Stimulated activated CD8-positive, alpha-beta memory T cell treated with anti-CD3 and anti-CD28 coated beads, Interleukin-12 subunit alpha, Interleukin-12 subunit beta, amount 100 ng/mL, for 24 hours (primary cell): ENCODE data around the gene GLG1.
"Not testable (repeated sequence)": the region's sequence is repeated elsewhere in the genome, so short reads cannot be mapped to it uniquely, and the experiment has no call there.

Source experiments
- DNase-seq: peaks from one replicate; pipeline ENCODE4 v3.0.0-alpha.2; 2020; ENCODE audit errors: extremely low read depth

Gene GLG1

GRCh38 chr16:74575175-74575806, 31.6 kb downstream of the GLG1 start:
- DNase-seq: no peak

GRCh38 chr16:74574146-74574545, 32.8 kb downstream of the GLG1 start:
- DNase-seq: no peak

- no peak for DNase-seq
Measured at GRCh38 chr16:74573622-74574021, 33.3 kb downstream of the GLG1 start.

- DNase-seq: no peak
Measured at GRCh38 chr16:74570412-74571301, 36.3 kb downstream of the GLG1 start.

GRCh38 chr16:74568961-74569631, 37.8 kb downstream of the GLG1 start:
- no peak for DNase-seq

- DNase-seq: no peak
Measured at GRCh38 chr16:74567901-74568300, 39.0 kb downstream of the GLG1 start.

GRCh38 chr16:74565378-74565777, 41.5 kb downstream of the GLG1 start:
- no peak for DNase-seq

GRCh38 chr16:74564451-74564984, 42.4 kb downstream of the GLG1 start:
- no peak for DNase-seq

GRCh38 chr16:74563828-74564263, 43.1 kb downstream of the GLG1 start:
- no peak for DNase-seq

GRCh38 chr16:74562117-74562516, 44.8 kb downstream of the GLG1 start:
- no peak for DNase-seq

GRCh38 chr16:74561626-74562025, 45.3 kb downstream of the GLG1 start:
- no peak for DNase-seq

- no peak for DNase-seq
Measured at GRCh38 chr16:74560912-74561311, 46.0 kb downstream of the GLG1 start.

GRCh38 chr16:74558873-74559272, 48.0 kb downstream of the GLG1 start:
- no peak for DNase-seq

- no peak for DNase-seq
Measured at GRCh38 chr16:74557275-74557674, 49.6 kb downstream of the GLG1 start.

- no peak for DNase-seq
Measured at GRCh38 chr16:74556375-74556922, 50.5 kb downstream of the GLG1 start.

GRCh38 chr16:74552357-74552756, 54.6 kb downstream of the GLG1 start:
- not testable (repeated sequence) for DNase-seq

- DNase-seq: not testable (repeated sequence)
Measured at GRCh38 chr16:74550227-74551019, 56.5 kb downstream of the GLG1 start.

GRCh38 chr16:74546112-74546511, 60.8 kb downstream of the GLG1 start:
- not testable (repeated sequence) for DNase-seq

- not testable (repeated sequence) for DNase-seq
Measured at GRCh38 chr16:74542911-74543578, 63.9 kb downstream of the GLG1 start.

GRCh38 chr16:74540663-74541062, 66.3 kb downstream of the GLG1 start:
- not testable (repeated sequence) for DNase-seq

GRCh38 chr16:74538801-74539200, 68.1 kb downstream of the GLG1 start:
- not testable (repeated sequence) for DNase-seq
